ENCODE measurements around the gene PIGS.

GRCh38 chr17:28506763-28507487, 64.4 kb downstream of the PIGS start:
- TF ChIP-seq POLR2A (IDR thresholded peaks at IDR 0.05) (no peak), CTCF (IDR thresholded peaks at IDR 0.05) (no peak)
